ENCODE results near the gene TPSG1. TPM values are rescaled to one million over a fixed set of nuclear protein-coding genes. Genes with fewer than 3 reads are reported as not detected.
"Not testable (repeated sequence)": the region's sequence is repeated elsewhere in the genome, so short reads cannot be mapped to it uniquely, and the experiment has no call there.

TPSG1 gene
- total RNA-seq, 2 donors from 2014 or later, result 1.3 TPM; not detected in 1

DNA sequence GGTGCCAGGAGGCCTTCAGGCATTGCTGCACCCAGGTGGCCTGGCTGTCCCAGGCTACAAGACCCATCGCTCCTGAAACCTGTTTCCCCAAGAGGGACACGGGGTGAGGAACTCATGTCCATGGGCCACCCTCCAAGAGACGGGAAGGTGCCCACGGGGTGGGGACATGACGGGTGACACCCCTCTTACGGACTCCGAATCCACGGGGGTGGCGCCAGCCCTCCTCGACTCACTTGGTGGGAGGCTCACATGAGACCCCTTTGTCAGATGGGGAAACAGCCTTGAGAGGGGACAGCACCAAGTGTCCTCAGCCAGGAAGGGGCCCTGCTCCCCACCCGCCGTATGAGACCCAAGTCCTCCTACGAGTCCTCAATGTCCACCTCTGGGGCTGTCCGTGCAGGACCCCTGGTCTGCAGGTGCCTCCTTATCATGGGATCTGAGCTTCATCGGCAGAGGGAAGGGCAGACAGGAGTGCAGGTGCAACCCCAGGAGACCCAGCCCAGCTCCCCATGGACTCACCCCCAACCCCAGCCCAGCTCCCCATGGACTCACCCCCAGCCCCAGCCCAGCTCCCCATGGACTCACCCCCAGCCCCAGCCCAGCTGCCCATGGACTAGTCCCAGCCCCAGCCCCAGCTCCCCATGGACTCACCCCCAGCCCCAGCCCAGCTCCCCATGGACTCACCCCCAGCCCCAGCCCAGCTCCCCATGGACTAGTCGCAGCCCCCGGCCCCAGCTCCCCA is 5.6 kb upstream of the TPSG1 start:
- not testable (repeated sequence) for ATAC-seq, H3K27me3 Mint-ChIP-seq
- peak; percentile 34 for DNase-seq (ENCODE audit: low spot score)

DNA sequence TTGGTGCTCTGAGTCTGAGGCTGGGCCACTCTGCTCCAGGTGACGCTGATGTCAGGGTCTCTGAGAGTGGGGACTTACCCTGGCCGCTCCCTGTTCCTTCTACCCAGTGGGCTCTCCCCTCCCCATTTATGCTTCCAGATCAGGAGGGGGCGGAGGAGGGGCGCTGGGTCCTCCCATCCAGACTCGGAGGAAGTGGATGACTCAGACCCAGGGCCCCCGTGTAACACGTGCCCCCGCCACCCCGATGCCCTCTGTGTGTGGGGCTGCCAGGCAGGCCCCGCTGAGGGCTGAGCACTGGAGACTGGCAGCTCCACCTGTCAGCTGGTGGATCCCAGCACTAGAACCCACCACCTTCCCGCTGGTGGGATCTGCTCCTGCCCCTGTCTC is 5.0 kb upstream of the TPSG1 start, which contains the start of gene TPSB2:
TSS of gene TPSB2 (minus strand) at position 101 of the 387 bp plus-strand sequence. CDS start 233 bp downstream, outside the sequence.
- H3K4me1 Mint-ChIP-seq (ENCODE audit: low read depth in 2 of 2); H3K27ac Mint-ChIP-seq; ATAC-seq; H3K9me3 Mint-ChIP-seq; H3K36me3 Mint-ChIP-seq; DNase-seq (ENCODE audit: low spot score); H3K27me3 Mint-ChIP-seq; H3K4me3 Mint-ChIP-seq: not testable (repeated sequence)

More for the DNA sequence above, 5.6 kb upstream of the TPSG1 start:
- H3K4me1 Mint-ChIP-seq (ENCODE audit: low read depth in 2 of 2); H3K9me3 Mint-ChIP-seq; H3K4me3 Mint-ChIP-seq; H3K27ac Mint-ChIP-seq; H3K36me3 Mint-ChIP-seq: not testable (repeated sequence)

DNA sequence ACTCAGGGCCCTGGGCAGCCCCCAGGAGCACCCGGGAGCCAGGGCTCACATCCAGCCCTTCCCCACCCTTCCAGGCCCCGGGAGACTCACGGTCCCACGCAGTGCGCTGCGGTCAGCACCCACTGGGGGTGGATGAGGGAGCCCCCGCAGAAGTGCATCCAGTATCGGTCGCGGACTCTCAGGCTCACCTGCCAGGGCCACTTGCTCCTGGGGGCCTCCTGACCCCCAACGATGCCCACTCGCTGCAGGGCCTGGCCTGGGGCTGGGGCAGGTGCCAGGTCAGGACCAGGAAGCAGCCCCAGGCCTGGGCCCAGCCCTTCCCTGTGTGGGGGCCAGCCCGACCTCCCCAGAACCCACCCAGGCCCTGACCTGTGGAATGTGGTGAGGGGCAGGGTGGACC is 4.4 kb upstream of the TPSG1 start:
- not testable (repeated sequence) for H3K4me1 Mint-ChIP-seq (ENCODE audit: low read depth in 2 of 2); H3K27ac Mint-ChIP-seq; H3K9me3 Mint-ChIP-seq; H3K4me3 Mint-ChIP-seq; H3K36me3 Mint-ChIP-seq; ATAC-seq; H3K27me3 Mint-ChIP-seq
- DNase-seq (ENCODE audit: low spot score), result peak; percentile 39

GRCh38 chr16:1228227-1228626 is 3.2 kb upstream of the TPSG1 start:
- H3K4me3 Mint-ChIP-seq; ATAC-seq; H3K4me1 Mint-ChIP-seq (ENCODE audit: low read depth in 2 of 2); DNase-seq (ENCODE audit: low spot score); H3K9me3 Mint-ChIP-seq; H3K27ac Mint-ChIP-seq; H3K36me3 Mint-ChIP-seq; H3K27me3 Mint-ChIP-seq: not testable (repeated sequence)

GRCh38 chr16:1226692-1227091 is 1.6 kb upstream of the TPSG1 start:
- ATAC-seq; H3K9me3 Mint-ChIP-seq; H3K27ac Mint-ChIP-seq; H3K4me3 Mint-ChIP-seq; H3K27me3 Mint-ChIP-seq; H3K4me1 Mint-ChIP-seq (ENCODE audit: low read depth in 2 of 2); H3K36me3 Mint-ChIP-seq: not testable (repeated sequence)
- peak; percentile 42 for DNase-seq (ENCODE audit: low spot score)

DNA sequence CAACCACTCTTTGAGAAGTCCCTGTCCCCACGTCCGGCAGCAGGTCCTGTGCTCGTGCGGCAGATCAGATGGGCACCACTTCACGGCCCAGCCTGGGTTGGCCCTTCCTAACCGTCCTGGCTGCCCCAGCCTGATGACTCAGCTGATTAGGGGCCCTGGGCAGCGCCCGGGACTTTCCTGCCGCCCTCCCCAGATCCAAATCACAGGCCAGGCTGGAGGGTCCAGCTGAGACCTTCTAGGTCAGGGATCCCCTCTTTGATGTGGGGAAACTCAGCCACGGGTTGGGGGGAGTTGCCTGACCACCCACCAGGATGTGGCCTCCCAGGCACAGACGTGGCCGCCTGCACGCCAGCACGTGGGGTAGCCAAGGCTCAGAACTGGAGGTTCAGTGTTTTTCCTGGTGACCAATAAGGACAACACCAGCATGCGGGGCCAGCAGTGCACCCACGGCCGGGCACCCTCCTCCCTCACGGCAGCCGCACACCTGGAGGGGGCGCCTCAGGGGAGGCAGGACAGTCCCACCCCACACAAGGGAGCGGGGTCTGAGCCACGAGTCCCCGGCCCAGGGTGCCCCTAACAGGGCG is 752 bp upstream of the TPSG1 start:
- H3K9me3 Mint-ChIP-seq; H3K27ac Mint-ChIP-seq; H3K4me1 Mint-ChIP-seq (ENCODE audit: low read depth in 2 of 2); H3K36me3 Mint-ChIP-seq; H3K27me3 Mint-ChIP-seq; H3K4me3 Mint-ChIP-seq: not testable (repeated sequence)
- ATAC-seq (peak in 1 of 2 donors; percentile 46), DNase-seq (ENCODE audit: low spot score) (peak; percentile 58)

- H3K36me3 Mint-ChIP-seq, result no peaks in the 10 kb centered on the region
- H3K27ac Mint-ChIP-seq, result no peak overlapping the region
- no peaks in the 10 kb centered on the region for H3K27me3 Mint-ChIP-seq
- DNase-seq (ENCODE audit: low spot score) (no peak), ATAC-seq (no peak)
- no peak overlapping the region for H3K4me3 Mint-ChIP-seq
- no peaks in the 10 kb centered on the region for H3K9me3 Mint-ChIP-seq
- H3K4me1 Mint-ChIP-seq (ENCODE audit: low read depth in 2 of 2), result no peaks in the 10 kb centered on the region
Observed at GRCh38 chr16:1224558-1224957, 510 bp downstream of the TPSG1 start.

- Mint-ChIP-seq H3K36me3 (no peaks in the 10 kb centered on the region), H3K4me3 (no peak overlapping the region), H3K27ac (no peak overlapping the region), H3K9me3 (no peaks in the 10 kb centered on the region), H3K27me3 (no peaks in the 10 kb centered on the region), H3K4me1 (ENCODE audit: low read depth in 2 of 2) (no peaks in the 10 kb centered on the region)
- ATAC-seq (no peak), DNase-seq (ENCODE audit: low spot score) (no peak)
Observed at GRCh38 chr16:1223355-1224214, 1.5 kb downstream of the TPSG1 start.

- ATAC-seq (no peak), DNase-seq (ENCODE audit: low spot score) (no peak)
- Mint-ChIP-seq H3K9me3 (no peaks in the 10 kb centered on the region), H3K36me3 (no peaks in the 10 kb centered on the region), H3K27me3 (no peaks in the 10 kb centered on the region), H3K27ac (no peak overlapping the region), H3K4me1 (ENCODE audit: low read depth in 2 of 2) (no peaks in the 10 kb centered on the region), H3K4me3 (no peak overlapping the region)
Observed at GRCh38 chr16:1222553-1223354, 2.3 kb downstream of the TPSG1 start.

GRCh38 chr16:1221628-1222552 is 3.2 kb downstream of the TPSG1 start:
- Mint-ChIP-seq H3K27me3 (no peaks in the 10 kb centered on the region), H3K27ac (no peak overlapping the region)
- ATAC-seq, result no peak

DNA sequence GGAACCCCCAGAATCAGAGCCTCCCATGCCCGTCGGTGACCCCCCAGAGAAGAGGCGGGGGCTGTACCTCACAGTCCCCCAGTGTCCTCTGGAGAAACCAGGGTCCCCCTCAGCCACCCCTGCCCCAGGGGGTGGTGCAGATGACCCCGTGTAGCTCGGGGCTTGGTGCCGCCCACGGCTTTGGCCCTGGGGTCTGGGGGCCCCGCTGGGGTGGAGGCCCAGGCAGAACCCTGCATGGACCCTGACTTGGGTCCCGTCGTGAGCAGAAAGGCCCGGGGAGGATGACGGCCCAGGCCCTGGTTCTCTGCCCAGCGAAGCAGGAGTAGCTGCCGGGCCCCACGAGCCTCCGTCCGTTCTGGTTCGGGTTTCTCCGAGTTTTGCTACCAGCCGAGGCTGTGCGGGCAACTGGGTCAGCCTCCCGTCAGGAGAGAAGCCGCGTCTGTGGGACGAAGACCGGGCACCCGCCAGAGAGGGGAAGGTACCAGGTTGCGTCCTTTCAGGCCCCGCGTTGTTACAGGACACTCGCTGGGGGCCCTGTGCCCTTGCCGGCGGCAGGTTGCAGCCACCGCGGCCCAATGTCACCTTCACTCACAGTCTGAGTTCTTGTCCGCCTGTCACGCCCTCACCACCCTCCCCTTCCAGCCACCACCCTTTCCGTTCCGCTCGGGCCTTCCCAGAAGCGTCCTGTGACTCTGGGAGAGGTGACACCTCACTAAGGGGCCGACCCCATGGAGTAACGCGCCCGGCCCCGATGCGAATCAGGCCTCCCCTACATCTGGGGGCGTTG is 4.0 kb downstream of the TPSG1 start:
- no peaks in the 10 kb centered on the region for H3K36me3 Mint-ChIP-seq
- DNase-seq (ENCODE audit: low spot score) (no peak), ATAC-seq (no peak)
- H3K27ac Mint-ChIP-seq, result no peak overlapping the region
- no peaks in the 10 kb centered on the region for H3K9me3 Mint-ChIP-seq
- no peak overlapping the region for H3K4me3 Mint-ChIP-seq
- H3K27me3 Mint-ChIP-seq, result no peaks in the 10 kb centered on the region
- H3K4me1 Mint-ChIP-seq (ENCODE audit: low read depth in 2 of 2), result no peaks in the 10 kb centered on the region

More at GRCh38 chr16:1221628-1222552, 3.2 kb downstream of the TPSG1 start:
- Mint-ChIP-seq H3K36me3 (no peaks in the 10 kb centered on the region), H3K9me3 (no peaks in the 10 kb centered on the region), H3K4me3 (no peak overlapping the region), H3K4me1 (ENCODE audit: low read depth in 2 of 2) (no peaks in the 10 kb centered on the region)
- DNase-seq (ENCODE audit: low spot score), result no peak

DNA sequence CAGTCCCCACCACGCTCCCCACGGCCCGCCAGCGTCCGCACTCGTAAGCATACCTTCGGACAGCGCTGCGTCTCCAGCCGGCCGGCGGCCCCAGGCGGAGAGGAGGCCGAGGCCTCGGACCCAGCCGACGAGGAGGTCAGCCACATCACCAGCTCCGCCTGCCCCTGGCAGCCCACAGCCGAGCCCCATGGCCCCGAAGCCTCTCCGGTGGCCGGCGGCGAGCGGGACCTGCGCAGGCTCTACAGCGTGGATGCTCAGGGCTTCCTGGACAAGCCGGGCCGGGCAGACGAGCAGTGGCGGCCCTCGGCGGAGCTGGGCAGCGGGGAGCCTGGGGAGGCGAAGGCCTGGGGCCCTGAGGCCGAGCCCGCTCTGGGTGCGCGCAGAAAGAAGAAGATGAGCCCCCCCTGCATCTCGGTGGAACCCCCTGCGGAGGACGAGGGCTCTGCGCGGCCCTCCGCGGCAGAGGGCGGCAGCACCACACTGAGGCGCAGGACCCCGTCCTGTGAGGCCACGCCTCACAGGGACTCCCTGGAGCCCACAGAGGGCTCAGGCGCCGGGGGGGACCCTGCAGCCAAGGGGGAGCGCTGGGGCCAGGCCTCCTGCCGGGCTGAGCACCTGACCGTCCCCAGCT is 4.9 kb downstream of the TPSG1 start:
- Mint-ChIP-seq H3K4me1 (ENCODE audit: low read depth in 2 of 2) (no peaks in the 10 kb centered on the region), H3K36me3 (no peaks in the 10 kb centered on the region), H3K9me3 (no peaks in the 10 kb centered on the region), H3K27ac (no peak overlapping the region), H3K27me3 (no peaks in the 10 kb centered on the region), H3K4me3 (no peak overlapping the region)
- ATAC-seq (no peak), DNase-seq (ENCODE audit: low spot score) (no peak)

Measured in natural killer cell treated with Interleukin-12 subunit alpha and Interleukin-12 subunit beta and Interleukin-15 and Interleukin-18, amount 100 ng/mL, for 72 hours (primary cell).